Activated naive CD4-positive, alpha-beta T cell (primary cell): Measurements from ENCODE around the gene FLRT1.

Experiments used
- DNase-seq, 4 experiments: peaks; one replicate each; lab custom pipeline; 2025; lab: John Stamatoyannopoulos, UW

FLRT1 gene

DNA sequence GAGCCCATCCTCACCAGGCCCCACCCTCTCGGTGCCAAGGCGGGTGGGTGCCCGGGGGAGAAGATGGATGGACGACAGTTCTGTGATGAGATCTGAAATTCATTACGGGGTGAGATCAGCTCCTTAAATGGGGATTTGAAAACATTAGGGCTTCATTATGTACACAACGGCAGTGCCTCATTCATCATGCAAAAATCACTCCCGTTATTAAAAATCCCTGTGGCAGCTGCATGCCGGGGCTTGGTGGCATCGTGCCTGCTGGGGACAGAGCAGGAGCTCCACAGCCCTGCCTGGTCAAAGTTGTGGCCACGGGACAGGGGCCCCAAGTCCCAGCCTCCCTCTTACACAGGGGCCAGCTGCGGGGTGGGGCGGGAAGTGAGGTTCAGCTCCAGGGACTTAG, 29.3 kb upstream of the FLRT1 start:
- DNase-seq: no peak

DNA sequence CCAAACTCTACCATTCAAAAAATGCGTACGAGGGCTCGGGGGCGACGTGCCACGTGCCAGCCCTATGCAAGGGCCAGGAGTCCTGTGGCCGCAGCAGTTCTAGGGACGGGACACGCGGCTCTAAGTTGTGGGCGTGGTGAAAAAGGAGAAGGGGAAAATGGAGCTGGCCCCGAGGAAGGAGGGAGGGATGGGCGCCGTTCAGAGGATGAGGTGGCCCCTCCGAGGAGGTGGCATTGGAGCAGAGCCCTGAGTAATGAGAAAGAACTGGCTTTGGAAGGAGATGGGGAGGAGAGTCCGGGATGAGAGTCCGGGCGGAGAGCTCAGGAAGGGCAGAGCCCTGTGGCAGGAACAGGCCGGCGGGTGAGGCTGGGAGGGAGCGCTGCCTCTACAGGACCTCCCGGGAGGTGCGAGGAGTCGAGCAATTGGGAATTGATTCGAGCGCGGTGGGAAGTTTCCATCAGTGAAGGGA, 28.5 kb upstream of the FLRT1 start:
- no peak for DNase-seq

DNA sequence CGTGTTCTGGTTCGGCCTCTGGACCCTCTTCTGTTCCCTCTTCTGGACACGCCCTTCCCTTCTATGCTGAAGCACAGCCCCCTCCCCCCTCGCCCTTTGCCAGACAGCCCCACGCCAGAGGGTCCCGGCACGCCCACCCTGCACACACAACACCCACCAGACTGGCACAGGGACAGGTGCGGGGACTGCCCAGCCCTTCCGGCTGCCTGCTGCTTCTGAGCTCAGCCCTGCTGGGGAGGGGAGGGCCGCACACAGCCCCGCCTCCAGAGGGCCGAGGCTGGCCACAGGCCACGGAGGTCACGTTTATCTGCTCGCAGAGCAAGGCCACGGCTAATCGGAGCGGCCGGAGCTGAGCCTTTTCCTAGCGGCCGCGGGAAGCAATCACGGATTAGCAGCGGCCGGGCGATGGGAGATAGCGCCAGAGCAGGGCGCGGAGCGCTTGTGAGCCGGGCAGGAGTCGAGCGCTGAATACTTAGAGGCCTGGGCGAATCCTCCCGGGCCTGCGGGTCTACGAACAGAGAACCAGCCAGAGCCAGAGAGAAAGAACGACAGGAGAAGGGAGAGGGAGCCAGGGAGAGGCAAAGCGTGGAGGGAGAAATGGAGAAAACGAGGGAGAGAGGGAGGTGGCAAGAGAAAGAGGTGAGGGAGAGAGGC, 28.0 kb upstream of the FLRT1 start:
- no peak for DNase-seq

DNA sequence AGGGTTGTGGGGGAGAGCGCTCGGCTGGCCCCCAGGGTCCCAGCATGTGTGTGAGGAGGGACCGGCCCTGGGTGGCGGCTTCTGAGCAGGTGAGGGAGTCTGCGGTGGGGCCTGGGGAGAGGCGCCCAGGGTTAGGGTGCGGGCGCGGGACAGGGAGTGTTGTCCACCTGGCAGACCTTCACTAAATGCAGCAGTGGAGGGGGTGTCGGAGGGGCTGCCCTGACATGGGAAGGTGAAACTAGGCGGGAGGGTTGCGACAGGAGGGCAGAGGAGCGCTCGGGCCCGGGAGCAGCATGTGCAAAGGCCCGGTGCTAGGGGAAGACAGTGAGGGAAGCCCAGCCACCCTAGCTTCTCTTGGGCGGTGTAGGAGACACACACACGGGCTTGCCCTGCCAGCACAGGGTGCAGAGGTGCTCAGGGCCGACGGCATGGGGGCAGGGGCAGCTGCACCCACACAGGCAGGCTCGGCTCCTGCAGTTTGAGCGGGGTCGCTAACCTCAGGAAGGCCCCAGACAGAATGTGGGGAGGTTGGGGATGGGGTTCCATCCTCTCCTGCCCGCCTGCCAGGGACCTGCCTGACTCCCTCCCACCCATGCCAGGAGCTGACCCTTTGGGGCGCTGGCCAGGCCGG, 27.3 kb upstream of the FLRT1 start:
- DNase-seq: no peak

DNA sequence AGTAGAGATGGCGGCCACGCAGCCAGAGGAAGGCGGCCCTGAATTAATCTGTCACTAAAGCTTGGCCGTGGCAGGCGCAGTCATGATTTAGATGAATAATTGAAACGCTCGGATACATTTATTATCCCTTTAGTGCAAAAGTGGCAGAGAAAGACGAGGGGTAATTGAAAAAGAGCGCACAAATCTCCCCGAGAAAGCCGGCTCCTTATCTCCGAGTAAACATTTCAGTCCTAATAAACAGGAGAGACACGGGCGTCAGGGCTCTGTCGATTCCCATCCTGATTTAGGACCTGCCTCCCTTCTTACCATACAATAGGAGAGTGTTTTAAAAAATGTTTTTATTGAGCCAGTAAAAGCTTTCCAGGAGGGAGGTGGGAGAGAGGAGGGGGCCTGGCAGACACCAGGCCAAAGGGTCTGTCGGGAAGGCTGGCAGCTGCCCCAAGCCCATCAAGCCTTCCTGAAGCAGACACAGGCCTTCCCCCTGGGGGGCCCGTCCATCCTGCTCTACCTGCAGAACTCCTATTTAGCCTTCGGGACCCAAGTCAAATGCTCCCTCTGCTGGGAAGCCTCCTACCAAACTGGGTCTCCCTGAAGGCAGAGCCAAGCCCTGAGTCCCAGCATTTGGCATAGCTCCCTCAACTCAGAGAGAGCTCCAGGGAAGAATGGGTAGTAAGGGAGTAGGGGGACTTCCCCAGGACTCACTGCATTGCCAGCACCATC, 26.7 kb upstream of the FLRT1 start:
- DNase-seq: no peak

DNA sequence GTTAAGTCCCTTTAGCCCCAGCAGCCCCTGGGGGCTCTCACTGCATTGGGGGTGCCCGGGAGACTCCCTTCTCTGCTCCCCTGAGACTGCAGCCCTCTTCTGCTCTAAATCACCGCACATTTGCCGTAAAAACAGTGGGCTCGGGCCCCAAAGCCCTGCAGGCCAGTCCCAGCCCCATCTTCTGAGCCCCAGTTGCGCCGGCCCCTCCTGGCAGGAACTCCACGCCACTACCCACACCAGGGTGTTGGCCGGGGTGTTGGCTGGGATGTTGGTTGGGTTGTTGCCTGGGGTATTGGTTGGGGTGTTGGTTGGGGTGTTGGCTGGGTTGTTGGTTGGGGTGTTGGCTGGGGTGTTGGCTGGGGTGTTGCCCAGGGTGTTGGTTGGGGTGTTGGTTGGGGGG, 26.0 kb upstream of the FLRT1 start:
- no peak for DNase-seq

DNA sequence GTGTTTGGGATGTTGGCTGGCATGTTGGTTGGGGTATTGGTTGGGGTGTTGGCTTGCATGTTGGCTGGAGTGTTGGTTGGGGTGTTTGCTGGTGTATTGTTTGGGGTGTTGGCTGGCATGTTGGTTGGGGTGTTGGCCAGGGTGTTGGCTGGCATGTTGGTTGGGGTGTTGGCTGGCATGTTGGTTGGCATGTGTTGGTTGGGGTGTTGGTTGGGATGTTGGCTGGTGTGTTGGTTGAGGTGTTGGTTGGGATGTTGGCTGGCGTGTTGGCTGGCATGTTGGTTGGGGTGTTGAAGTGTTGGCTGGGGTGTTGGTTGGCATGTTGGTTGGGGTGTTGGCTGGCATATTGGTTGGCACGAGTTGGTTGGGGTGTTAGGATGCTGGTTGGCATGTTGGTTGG, 24.9 kb upstream of the FLRT1 start:
- no peak for DNase-seq

DNA sequence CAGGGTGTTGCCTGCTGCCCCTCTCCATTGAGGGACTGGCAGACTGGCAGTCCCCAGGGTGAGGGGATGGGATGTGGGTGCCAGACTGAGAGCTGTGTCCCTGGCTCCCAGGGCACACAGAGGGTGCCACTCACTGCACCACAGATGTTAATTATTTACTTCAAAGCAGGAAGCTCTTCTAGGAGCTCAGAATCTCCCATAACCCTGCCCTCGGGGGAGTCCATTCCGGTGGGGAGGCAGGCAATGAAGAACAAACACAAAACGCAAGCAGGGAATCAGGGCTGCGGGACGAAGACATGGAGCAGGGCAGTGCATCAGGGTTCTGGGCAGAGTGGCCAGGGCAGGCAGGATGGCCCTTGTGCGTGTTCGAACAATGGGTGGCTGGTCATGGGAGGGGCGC, 24.4 kb upstream of the FLRT1 start:
- no peak for DNase-seq

DNA sequence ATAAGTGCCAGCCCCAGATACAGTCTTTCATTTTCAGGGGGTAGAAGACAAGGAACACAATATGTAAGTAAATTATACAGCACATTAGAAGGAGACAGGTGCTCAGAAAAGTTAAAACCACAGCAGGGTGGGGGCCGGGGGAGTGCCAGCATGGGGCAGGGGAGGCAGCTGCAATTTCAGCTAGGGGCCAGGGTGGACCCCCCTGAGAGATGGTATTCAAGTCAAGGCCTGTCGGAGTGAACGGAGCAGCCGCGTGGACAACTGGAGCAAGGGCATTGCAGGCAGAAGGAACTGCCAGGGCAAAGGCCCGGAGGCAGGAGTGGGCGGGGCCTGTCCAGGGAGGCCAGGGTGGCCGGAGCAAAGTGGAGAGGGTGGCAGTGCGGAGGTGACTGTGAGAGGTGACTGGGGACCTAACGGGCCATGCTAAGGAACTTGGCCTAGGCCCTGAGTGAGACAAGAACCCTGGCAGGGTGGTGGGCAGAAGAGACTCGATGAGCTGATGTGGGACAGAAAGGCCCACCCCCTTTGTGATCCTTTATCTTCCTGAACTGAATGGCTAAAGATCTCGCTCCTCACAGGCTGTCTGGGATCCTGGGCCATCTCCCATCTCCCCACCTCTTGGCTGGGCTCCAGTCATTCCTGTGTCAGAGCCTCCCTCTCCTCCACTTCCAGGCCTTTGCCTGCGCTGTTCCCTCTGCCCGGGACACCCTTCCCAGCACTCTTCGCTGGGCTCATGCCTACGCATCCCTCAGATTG, 22.4 kb upstream of the FLRT1 start:
- no peak for DNase-seq

DNA sequence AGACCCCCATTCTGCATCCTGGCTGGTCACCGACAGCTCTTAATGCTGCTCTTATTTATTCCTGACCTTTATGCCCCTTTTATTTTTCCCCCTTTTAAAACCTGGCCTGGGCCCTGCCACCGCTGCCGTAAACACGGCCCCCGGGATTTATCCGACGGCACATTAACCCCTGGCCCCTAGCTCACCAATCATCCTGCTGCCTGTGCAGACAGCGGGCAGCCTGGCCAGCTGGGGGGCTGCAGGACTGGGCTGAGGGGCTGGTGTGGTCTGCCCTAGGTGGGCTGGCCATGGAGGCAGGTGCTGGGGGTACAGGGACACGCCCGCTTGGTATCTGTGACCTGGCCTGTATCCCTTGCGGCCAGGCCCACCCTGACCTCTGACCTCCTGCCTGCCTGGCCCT, 21.4 kb upstream of the FLRT1 start:
- DNase-seq: no peak

DNA sequence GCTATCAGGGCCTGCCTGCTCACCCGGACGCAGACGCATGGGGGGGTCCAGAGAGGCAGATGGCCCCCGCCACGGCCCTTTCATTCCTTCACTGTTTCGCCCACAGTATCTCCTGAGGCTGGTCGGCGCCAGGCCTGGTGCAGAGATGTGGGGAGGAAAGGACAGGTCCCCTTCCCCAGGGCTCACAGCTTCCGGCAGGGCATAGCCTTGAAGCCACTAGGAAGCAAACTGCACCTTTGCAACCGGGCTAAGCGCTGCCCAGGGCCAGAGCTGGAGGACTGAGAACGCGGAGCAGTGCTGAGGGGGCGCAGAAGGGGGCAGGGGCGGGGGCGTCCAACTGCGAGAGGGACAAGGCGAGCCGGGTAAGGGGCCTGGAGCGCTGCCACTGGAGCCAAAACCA, 20.2 kb upstream of the FLRT1 start:
- DNase-seq: no peak

DNA sequence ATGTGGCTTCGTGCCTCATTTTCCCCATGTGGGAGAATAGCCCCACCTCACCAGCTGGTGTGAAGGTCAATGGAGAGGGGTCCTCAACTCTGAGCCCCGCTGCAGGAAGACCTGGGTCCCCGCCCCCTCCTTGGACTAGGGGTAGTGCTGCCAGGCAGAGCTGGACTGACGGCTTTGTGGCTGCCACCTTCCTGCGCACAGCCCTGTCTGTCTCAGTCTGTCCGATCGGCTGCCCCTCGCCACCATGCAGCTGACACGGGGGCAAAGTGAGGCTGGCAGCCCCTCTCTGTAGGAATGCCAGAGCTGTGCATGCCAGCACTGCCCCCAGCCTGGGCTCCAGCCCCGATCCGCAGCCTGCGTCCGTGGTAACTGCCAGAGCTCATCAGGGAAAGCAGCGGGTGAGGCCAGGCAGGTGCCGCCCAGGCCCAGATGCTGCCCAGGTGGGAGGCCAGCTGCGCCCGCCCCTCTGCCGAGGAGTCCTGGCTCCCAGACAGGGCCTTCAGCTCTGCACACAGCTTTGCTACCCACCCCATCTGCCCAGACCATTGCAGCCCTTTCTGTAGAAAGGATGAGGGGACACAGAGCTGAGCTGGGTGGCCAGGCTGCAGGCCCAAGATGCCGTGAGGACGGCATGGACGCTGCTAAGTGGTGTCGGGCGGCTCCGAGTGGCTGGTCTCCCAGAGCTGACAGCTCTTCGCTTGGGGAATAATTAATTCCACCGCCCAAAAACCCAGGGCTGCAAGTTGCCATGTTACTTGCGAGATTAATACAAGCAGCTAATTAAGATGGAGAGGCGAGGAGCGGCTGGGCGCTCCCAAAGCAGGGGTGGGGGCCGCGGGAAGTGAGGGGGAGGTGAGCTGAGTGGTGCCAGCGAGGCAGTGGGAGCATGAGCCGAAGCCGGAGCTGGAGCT, 19.5 kb upstream of the FLRT1 start:
- DNase-seq: no peak

DNA sequence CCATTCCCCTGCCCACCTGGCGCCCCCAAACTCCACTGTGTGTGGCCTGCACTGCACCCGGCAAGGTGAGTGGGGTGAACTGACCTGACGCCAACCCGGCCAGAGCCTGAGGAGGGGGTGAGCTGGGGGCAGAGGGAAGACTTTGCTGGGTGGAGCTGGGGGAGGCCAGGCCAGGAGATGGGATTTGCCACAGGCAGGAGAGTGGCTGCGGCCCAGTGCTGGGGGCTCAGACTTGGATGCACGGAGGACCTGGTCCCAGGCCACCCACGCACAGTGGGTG, 17.8 kb upstream of the FLRT1 start:
- DNase-seq: no peak

DNA sequence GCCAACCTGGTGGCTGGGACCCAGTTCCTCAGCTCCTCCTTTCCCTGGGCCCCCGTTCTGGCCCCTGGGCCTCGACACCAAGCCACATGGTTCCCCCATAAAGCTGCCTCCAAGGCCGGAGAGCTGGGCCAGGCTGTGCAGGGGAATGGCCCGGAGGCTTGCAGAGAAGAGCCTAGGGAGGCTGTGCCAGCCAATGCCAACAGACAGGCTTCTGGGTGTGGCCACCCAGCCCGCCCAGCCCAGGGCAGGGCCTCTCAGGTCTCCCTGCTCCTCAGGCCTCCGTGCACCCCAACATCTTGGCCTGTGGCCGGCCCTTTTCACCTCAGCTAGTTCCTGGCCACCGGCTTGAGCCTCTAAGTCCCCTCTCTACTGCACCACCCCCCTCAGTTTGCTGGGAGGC, 17.4 kb upstream of the FLRT1 start:
- DNase-seq: no peak

DNA sequence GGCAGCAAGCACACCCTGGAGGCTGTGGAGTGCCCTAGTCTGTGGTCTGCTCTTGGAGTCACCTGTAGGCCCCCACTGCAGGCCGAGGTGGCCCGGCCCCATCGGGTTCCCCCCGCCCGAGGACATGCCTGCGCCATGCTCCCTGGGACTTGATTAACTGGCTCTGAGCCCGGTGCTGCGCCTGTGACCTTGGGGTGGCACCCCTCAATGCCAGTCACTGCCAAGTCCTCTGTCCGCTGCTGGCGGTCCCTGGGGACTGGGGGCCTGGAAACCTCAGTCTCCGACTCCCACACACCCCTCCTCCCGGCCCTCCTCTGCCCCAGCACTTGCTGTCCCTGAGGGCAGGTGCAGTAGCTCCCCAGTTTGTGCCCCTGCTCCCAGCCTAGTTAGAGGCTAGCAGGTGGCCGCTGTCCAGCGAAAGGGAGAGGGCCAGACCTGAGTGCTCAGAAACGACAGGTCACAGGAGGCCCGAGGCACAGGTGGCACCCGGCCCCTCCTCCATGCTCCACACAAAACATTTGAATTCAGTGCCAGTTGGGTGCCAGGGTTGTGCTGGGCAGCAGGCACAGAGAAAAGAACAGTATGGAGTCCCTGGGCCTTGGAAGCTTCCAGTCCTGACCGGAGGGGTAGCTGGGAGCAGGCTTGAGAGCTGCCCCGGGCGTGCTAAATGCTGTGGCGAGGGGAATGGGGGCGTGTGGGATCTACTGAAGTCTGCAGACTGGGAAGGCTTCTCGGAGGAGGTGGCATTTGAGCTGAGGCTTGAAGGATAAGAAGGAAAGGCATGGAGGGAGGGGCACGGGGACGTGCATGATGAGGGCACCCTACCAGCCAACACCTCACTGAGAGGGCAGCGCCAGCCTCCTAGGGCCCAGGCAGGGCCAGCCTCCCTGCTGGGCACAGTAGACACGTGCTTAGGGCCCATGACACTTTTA, 16.4 kb upstream of the FLRT1 start:
- no peak for DNase-seq

DNA sequence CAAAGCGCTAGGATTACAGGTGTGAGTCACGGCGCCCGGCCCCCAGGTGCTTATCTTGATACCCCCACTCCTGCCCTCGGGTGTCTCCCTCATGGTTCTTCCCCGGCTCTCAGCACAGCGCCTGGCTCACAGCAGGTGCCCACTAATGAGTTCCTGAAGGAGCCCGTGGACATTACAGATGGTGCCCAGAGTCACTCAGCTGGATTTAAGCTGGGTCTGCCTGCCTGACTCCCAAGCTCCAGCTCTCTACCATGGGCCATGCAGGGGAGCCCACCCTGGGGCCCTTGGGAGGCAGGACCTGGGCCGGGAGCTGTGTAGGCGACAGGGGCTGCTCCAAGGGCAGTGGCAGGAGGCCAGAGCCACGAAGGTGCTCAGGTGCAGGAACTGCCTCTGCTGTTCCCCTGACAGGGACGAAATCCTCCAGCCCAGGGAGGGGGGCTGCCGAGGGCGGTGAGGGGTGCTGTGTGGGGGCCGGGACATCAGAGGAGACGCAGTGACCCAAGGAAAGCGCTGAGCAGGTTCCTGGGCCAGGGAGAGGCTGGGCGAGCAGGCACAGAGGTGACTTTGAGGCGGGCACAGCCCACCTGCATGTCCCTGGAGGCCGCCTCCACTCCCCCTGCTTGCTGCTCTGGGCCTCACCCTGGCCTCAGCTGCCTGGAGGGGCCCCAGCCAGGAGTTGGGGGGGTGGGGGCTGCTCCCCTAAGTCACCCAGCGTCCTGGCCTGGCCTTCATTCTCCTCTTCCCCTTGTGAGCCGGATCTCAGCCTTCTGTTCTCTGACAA, 14.6 kb upstream of the FLRT1 start:
- DNase-seq: no peak

DNA sequence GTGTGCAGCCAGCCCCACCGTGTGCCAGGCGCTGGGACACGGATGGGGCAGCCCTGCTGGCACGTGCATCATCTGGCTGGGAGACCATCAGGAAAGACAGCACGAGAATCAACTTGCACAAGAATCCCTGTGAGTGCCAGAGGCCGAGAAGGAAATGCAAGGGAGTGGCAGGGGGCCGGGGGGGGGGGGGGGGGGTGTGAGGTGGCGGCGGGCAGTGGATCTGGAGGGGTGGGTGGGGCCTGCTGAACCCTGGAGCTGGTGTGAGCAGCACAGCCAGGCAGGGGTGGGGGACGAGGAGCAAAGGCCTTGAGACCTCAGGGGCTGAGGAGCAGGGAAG, 14.0 kb upstream of the FLRT1 start:
- no peak for DNase-seq

DNA sequence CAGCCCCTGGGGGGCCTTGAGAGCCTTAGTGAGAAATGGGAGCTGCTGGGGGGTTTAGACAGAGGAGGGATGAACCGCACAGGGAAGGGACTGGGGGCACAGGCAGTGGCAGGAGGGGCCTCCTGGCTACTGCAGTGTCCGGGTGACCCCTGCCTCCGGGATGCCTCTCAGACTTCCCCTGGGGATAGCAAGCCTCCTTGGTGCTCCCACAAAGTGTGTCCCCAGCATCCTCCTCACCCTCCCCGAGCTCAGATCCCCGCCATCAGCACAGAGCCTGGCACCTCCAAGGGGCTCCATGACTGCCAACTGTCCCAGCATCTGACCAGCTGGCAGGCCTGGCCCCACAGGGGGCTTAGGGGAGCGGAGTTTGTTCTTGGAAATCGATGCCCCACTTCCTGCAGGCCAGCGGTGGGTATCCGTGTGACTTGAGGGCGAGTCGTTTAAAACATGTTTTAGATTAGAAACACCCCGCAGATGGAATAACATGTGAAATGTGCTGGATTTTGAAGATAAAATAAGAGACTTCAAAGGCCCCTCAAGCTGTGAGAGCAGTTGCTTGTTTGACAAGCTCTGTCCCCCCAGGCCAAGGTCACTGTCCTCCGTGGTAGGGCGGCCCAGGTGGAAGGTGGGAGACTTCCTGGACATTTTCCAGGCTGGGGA, 13.5 kb upstream of the FLRT1 start:
- no peak for DNase-seq
